K562 (cell line): ENCODE results near the gene VAT1L.

Source experiments
- FOS ChIP-seq: IDR thresholded peaks from 3 replicates; pipeline ENCODE4 v1.6.1; 2011; ENCODE audit not compliant: insufficient read length; ENCODE audit errors: extremely low read depth
- LEF1 ChIP-seq: fragments of 450-650 bp; IDR thresholded peaks from 2 replicates; pipeline ENCODE4 v1.6.1; 2016; ENCODE audit warnings: mild to moderate bottlenecking
- PHB ChIP-seq: fragments of 250-450 bp; sonication (Bioruptor Pico); IDR thresholded peaks from 2 replicates; pipeline ENCODE4 v1.5.0; 2021
- POLR2A ChIP-seq: fragments of 450-650 bp; conservative IDR thresholded peaks from 2 replicates; pipeline ENCODE4 v1.6.1; 2016
- POLR2AphosphoS5 ChIP-seq: IDR thresholded peaks from 2 replicates; pipeline ENCODE4 v1.6.1; 2011; ENCODE audit warnings: mild to moderate bottlenecking, low read depth, low read length, moderate library complexity; ENCODE audit not compliant: control insufficient read depth, insufficient read depth
- RFX5 ChIP-seq: IDR thresholded peaks from 2 replicates; pipeline ENCODE4 v1.6.1; 2011; ENCODE audit warnings: low read depth, mild to moderate bottlenecking, improper control_type of control experiment, low read length
- SIX5 ChIP-seq, 2 experiments: IDR thresholded peaks; 2 replicates each; pipeline ENCODE4 v1.6.1; 2011; ENCODE audit warnings: low read length in 2 of 2, borderline replicate concordance in 1 of 2, low read depth in 1 of 2, mild to moderate bottlenecking in 1 of 2, moderate library complexity in 1 of 2; ENCODE audit not compliant: insufficient read depth in 1 of 2
- TAF1 ChIP-seq: IDR thresholded peaks from 2 replicates; pipeline ENCODE4 v1.6.1; 2011; ENCODE audit warnings: mild to moderate bottlenecking, low read length, moderate library complexity; ENCODE audit not compliant: insufficient read depth, control insufficient read depth, severe bottlenecking; ENCODE audit errors: extremely low read depth
- ZBED1 ChIP-seq: IDR thresholded peaks from 2 replicates; pipeline ENCODE4 v1.6.1; 2014
- TF ChIP-seq, protein P1 (sequence below), 3 experiments: IDR thresholded peaks in 2 of 3; conservative IDR thresholded peaks in 1 of 3; 2 replicates each; pipeline ENCODE4 v1.5.1; 2011 to 2012; ENCODE audit warnings: low read length in 3 of 3, mild to moderate bottlenecking in 3 of 3, control low read depth in 2 of 3, improper control_type of control experiment in 1 of 3, inconsistent platforms in 1 of 3, low read depth in 1 of 3, mixed read lengths in 1 of 3, moderate library complexity in 1 of 3; ENCODE audit not compliant: insufficient read depth in 2 of 3

DNA sequence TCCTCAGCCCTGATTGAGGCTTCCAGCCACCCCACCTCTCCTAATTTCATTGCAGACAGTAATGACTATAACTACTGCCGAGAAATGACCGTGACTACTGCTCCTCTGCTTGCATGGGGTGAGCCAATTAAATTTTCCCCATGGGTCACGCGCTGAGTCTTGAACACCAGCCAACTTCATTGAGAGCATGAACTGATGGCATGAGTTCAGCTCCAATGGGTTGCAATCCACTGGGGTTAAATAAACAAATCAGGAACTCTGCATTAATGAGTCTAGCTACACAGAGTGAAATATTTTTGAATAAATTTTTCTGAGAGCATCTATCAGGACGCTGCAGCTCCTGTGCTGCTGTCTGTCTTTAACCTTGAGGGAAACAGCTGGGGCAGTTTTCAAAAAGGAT lies 172.4 kb downstream of the VAT1L start:
- TF ChIP-seq POLR2A, result no peak
- TF ChIP-seq SIX5 (IDR thresholded peaks at IDR 0.05; ENCODE audit: borderline replicate concordance in 1 of 2, insufficient read depth in 1 of 2, low read depth in 1 of 2, low read length in 2 of 2), result no peak
- TF ChIP-seq TAF1, result no peak
- TF ChIP-seq RFX5, result no peak
- TF ChIP-seq FOS, result no peak
- TF ChIP-seq ZBED1, result no peak
- TF ChIP-seq, protein P1, sequence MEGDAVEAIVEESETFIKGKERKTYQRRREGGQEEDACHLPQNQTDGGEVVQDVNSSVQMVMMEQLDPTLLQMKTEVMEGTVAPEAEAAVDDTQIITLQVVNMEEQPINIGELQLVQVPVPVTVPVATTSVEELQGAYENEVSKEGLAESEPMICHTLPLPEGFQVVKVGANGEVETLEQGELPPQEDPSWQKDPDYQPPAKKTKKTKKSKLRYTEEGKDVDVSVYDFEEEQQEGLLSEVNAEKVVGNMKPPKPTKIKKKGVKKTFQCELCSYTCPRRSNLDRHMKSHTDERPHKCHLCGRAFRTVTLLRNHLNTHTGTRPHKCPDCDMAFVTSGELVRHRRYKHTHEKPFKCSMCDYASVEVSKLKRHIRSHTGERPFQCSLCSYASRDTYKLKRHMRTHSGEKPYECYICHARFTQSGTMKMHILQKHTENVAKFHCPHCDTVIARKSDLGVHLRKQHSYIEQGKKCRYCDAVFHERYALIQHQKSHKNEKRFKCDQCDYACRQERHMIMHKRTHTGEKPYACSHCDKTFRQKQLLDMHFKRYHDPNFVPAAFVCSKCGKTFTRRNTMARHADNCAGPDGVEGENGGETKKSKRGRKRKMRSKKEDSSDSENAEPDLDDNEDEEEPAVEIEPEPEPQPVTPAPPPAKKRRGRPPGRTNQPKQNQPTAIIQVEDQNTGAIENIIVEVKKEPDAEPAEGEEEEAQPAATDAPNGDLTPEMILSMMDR (IDR thresholded peaks at IDR 0.05 in 2 of 3, conservative IDR thresholded peaks at IDR 0.05 in 1 of 3; ENCODE audit: insufficient read depth in 2 of 3, low read depth in 1 of 3, low read length in 3 of 3), result no peak
- TF ChIP-seq PHB (CRISPR knock-in tag), result no peak
- no peak for TF ChIP-seq POLR2AphosphoS5
- no peak for TF ChIP-seq LEF1
